OCI-LY1 (cell line): Measurements from ENCODE around the gene TMEM178B.

ENCODE experiments used
- EZH2 ChIP-seq: fragments of 200-600 bp; sonication (generic), shearing (Covaris generic); IDR thresholded peaks from 2 replicates; pipeline ENCODE4 v1.8.0; 2017; ENCODE audit warnings: borderline replicate concordance, mixed run types, mild to moderate bottlenecking, antibody characterized with exemption, low read length, moderate library complexity, mixed read lengths
- TF ChIP-seq, protein P1 (sequence below): fragments of 200-600 bp; sonication (generic), shearing (Covaris generic); IDR thresholded peaks from 2 replicates; pipeline ENCODE4 v1.5.1; 2017; ENCODE audit warnings: mild to moderate bottlenecking, antibody characterized with exemption, low read length, moderate library complexity, mixed read lengths

DNA sequence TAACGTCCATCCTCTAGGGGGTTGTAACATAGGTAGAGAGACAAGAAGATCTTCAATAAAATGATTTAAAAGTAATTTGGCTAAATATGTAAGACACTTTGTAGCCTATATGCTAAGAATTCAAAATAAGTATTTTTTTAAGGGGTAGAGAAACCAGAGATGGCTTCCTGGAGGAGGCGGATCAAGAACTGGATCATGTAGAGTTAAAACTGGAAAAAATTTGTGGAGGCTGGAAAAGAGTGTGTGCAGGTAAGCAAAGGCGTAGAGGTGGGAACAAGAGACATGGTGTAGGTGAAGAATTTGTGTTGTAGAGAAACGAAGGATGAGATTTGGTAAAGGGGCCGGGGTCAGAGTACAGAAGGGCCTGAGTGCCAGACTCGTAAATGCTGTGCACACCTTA is 172.6 kb downstream of the TMEM178B start:
- TF ChIP-seq, protein P1, sequence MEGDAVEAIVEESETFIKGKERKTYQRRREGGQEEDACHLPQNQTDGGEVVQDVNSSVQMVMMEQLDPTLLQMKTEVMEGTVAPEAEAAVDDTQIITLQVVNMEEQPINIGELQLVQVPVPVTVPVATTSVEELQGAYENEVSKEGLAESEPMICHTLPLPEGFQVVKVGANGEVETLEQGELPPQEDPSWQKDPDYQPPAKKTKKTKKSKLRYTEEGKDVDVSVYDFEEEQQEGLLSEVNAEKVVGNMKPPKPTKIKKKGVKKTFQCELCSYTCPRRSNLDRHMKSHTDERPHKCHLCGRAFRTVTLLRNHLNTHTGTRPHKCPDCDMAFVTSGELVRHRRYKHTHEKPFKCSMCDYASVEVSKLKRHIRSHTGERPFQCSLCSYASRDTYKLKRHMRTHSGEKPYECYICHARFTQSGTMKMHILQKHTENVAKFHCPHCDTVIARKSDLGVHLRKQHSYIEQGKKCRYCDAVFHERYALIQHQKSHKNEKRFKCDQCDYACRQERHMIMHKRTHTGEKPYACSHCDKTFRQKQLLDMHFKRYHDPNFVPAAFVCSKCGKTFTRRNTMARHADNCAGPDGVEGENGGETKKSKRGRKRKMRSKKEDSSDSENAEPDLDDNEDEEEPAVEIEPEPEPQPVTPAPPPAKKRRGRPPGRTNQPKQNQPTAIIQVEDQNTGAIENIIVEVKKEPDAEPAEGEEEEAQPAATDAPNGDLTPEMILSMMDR: no peak
- no peak for TF ChIP-seq EZH2
